ENCODE data around the gene ABHD16A.
A peak's percentile ranks its signal among the peaks of the same experiment; 100 is the strongest.

The ABHD16A gene

GRCh38 chr6:31686483-31686882 is 16.6 kb downstream of the ABHD16A start:
- Histone ChIP-seq H3K4me3 (ENCODE audit: low read length) (no peak overlapping the region), H3K27ac (ENCODE audit: low read depth, low read length) (no peak overlapping the region), H3K79me2 (ENCODE audit: control insufficient read depth, low read length) (no peaks in the 10 kb centered on the region), H3K4me1 (ENCODE audit: control insufficient read depth, low read length) (peaks cover 20% of the 10 kb centered on the region), H3K9me3 (ENCODE audit: control insufficient read depth, insufficient read depth, low read length) (no peaks in the 10 kb centered on the region), H3K27me3 (ENCODE audit: control insufficient read depth, low read length) (no peaks in the 10 kb centered on the region), H3F3A (ENCODE audit: control insufficient read depth, insufficient read depth) (no peaks in the 10 kb centered on the region; the same call in 1 of the 2 replicates), H3K4me2 (ENCODE audit: low read length) (no peak overlapping the region), H4K20me1 (ENCODE audit: control insufficient read depth, insufficient read depth, low read depth, low read length) (no peaks in the 10 kb centered on the region), H3K36me3 (ENCODE audit: control insufficient read depth, low read length) (peaks cover 41% of the 10 kb centered on the region), H3K9me2 (replicated peaks; ENCODE audit: control insufficient read depth, low read length) (no peaks in the 10 kb centered on the region)
- TF ChIP-seq, protein P1, sequence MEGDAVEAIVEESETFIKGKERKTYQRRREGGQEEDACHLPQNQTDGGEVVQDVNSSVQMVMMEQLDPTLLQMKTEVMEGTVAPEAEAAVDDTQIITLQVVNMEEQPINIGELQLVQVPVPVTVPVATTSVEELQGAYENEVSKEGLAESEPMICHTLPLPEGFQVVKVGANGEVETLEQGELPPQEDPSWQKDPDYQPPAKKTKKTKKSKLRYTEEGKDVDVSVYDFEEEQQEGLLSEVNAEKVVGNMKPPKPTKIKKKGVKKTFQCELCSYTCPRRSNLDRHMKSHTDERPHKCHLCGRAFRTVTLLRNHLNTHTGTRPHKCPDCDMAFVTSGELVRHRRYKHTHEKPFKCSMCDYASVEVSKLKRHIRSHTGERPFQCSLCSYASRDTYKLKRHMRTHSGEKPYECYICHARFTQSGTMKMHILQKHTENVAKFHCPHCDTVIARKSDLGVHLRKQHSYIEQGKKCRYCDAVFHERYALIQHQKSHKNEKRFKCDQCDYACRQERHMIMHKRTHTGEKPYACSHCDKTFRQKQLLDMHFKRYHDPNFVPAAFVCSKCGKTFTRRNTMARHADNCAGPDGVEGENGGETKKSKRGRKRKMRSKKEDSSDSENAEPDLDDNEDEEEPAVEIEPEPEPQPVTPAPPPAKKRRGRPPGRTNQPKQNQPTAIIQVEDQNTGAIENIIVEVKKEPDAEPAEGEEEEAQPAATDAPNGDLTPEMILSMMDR (IDR thresholded peaks at IDR 0.05; ENCODE audit: low read depth, low read length, poor library complexity, severe bottlenecking): no peak
- no peak for TF ChIP-seq EZH2phosphoT487 (IDR thresholded peaks at IDR 0.05; ENCODE audit: borderline replicate concordance, low read length)

DNA sequence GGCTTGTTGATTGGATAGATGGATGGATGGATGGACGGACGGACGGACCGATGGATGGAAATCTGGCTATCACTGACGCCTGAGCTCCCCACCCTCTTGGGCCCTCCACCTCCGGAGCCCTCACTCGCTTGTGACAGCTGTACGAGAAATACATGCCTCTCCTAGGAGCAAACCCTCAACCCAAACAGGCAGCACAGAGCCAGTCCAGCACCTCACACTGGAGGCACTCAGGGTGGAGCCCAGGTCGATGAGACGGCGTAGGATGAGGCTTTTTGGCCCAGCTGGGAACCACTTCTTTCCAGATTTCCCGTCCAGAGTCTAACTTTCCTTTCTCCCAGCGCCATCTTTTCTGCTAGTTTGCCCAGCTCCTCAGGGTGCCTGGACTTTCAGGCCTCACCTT is 19.5 kb downstream of the ABHD16A start:
- no peak for TF ChIP-seq EZH2phosphoT487 (IDR thresholded peaks at IDR 0.05; ENCODE audit: borderline replicate concordance, low read length)
- TF ChIP-seq, protein P1 (IDR thresholded peaks at IDR 0.05; ENCODE audit: low read depth, low read length, poor library complexity, severe bottlenecking): no peak
- Histone ChIP-seq H3K79me2 (ENCODE audit: control insufficient read depth, low read length) (no peaks in the 10 kb centered on the region), H3K27me3 (ENCODE audit: control insufficient read depth, low read length) (peaks cover 13% of the 10 kb centered on the region), H3K9me2 (replicated peaks; ENCODE audit: control insufficient read depth, low read length) (no peaks in the 10 kb centered on the region), H3K4me3 (ENCODE audit: low read length) (no peak overlapping the region), H3F3A (ENCODE audit: control insufficient read depth, insufficient read depth) (peaks cover 2% of the 10 kb centered on the region; the same call in 1 of the 2 replicates), H3K9me3 (ENCODE audit: control insufficient read depth, insufficient read depth, low read length) (no peaks in the 10 kb centered on the region), H3K4me1 (ENCODE audit: control insufficient read depth, low read length) (peaks cover 16% of the 10 kb centered on the region), H3K4me2 (ENCODE audit: low read length) (no peak overlapping the region), H4K20me1 (ENCODE audit: control insufficient read depth, insufficient read depth, low read depth, low read length) (no peaks in the 10 kb centered on the region), H3K36me3 (ENCODE audit: control insufficient read depth, low read length) (peaks cover 18% of the 10 kb centered on the region), H3K27ac (ENCODE audit: low read depth, low read length) (no peak overlapping the region)

- H3K79me2 ChIP-seq (ENCODE audit: control insufficient read depth, low read length): no peaks in the 10 kb centered on the region
- H3K9me2 ChIP-seq (replicated peaks; ENCODE audit: control insufficient read depth, low read length): no peaks in the 10 kb centered on the region
- no peaks in the 10 kb centered on the region for H4K20me1 ChIP-seq (ENCODE audit: control insufficient read depth, insufficient read depth, low read depth, low read length)
- no peak for TF ChIP-seq EZH2phosphoT487 (IDR thresholded peaks at IDR 0.05; ENCODE audit: borderline replicate concordance, low read length)
- TF ChIP-seq, protein P1 (IDR thresholded peaks at IDR 0.05; ENCODE audit: low read depth, low read length, poor library complexity, severe bottlenecking): no peak
- no peak overlapping the region for H3K27ac ChIP-seq (ENCODE audit: low read depth, low read length)
- H3K4me2 ChIP-seq (ENCODE audit: low read length): peak overlapping the region; percentile 77
- no peaks in the 10 kb centered on the region for H3K9me3 ChIP-seq (ENCODE audit: control insufficient read depth, insufficient read depth, low read length)
- peaks cover 5% of the 10 kb centered on the region; the same call in 1 of the 2 replicates for H3F3A ChIP-seq (ENCODE audit: control insufficient read depth, insufficient read depth)
- H3K27me3 ChIP-seq (ENCODE audit: control insufficient read depth, low read length): peaks cover 26% of the 10 kb centered on the region
- H3K4me1 ChIP-seq (ENCODE audit: control insufficient read depth, low read length): peaks cover 16% of the 10 kb centered on the region
- H3K36me3 ChIP-seq (ENCODE audit: control insufficient read depth, low read length): no peaks in the 10 kb centered on the region
- H3K4me3 ChIP-seq (ENCODE audit: low read length): peak overlapping the region; percentile 62
Measured at GRCh38 chr6:31681135-31681671, 21.9 kb downstream of the ABHD16A start.
